Activated B cell treated with CpG ODN at 0.5 μM for 24 hours (primary cell): Measurements from ENCODE around the gene RTN4RL2. TPM values are rescaled to one million over a fixed set of nuclear protein-coding genes. Genes with fewer than 3 reads are reported as not detected.

ENCODE experiments used
- ATAC-seq: fragments of 200-7000 bp; cut with Tn5 transposase; one replicate; pipeline ENCODE4 v1.10.0; 2021; ENCODE audit warnings: low read depth, mild to moderate bottlenecking, moderate library complexity
- CTCF ChIA-PET: fragments of 350-600 bp; sonication (Branson Sonifier 250); formaldehyde crosslinking; loops from one replicate; lab custom pipeline; 2021; ENCODE audit warnings: antibody characterized with exemption; lab: Charles Lee
- POLR2A ChIA-PET: fragments of 350-600 bp; sonication (Branson Sonifier 250); formaldehyde crosslinking; loops from one replicate; lab custom pipeline; 2021; ENCODE audit warnings: antibody characterized with exemption; lab: Charles Lee
- DNase-seq: peaks from one replicate; pipeline ENCODE4 v3.0.0; 2022
- H3K27ac Mint-ChIP-seq: one replicate; pipeline ENCODE4 v1.8.0; 2020; ENCODE audit warnings: mixed read lengths
- H3K27me3 Mint-ChIP-seq: one replicate; pipeline ENCODE4 v1.8.0; 2021; ENCODE audit warnings: mixed read lengths
- H3K36me3 Mint-ChIP-seq: one replicate; pipeline ENCODE4 v1.8.0; 2021; ENCODE audit warnings: low read depth, mixed read lengths
- H3K4me1 Mint-ChIP-seq: one replicate; pipeline ENCODE4 v1.8.0; 2021; ENCODE audit warnings: mixed read lengths
- H3K4me3 Mint-ChIP-seq: one replicate; pipeline ENCODE4 v1.8.0; 2020; ENCODE audit warnings: mild to moderate bottlenecking, mixed read lengths
- H3K9me3 Mint-ChIP-seq: one replicate; pipeline ENCODE4 v1.8.0; 2020; ENCODE audit warnings: mixed read lengths
- intact Hi-C: fragments of 100-400 bp; cut with micrococcal nuclease; formaldehyde crosslinking; loops from one replicate; pipeline ENCODE4 v1.15.1; 2024
- total RNA-seq: library from RNA; stranded (reverse); gene quantifications from 2 replicates; pipeline ENCODE4 v1.2.3, GENCODE V29; 2022
- TF ChIP-seq, protein P1 (sequence below): fragments of 200-600 bp; IDR thresholded peaks from one replicate; pipeline ENCODE4 v1.8.0; 2022; ENCODE audit warnings: antibody characterized with exemption, mild to moderate bottlenecking

Gene RTN4RL2
- total RNA-seq, 1 donor from 2014 or later = 0.13 TPM

DNA sequence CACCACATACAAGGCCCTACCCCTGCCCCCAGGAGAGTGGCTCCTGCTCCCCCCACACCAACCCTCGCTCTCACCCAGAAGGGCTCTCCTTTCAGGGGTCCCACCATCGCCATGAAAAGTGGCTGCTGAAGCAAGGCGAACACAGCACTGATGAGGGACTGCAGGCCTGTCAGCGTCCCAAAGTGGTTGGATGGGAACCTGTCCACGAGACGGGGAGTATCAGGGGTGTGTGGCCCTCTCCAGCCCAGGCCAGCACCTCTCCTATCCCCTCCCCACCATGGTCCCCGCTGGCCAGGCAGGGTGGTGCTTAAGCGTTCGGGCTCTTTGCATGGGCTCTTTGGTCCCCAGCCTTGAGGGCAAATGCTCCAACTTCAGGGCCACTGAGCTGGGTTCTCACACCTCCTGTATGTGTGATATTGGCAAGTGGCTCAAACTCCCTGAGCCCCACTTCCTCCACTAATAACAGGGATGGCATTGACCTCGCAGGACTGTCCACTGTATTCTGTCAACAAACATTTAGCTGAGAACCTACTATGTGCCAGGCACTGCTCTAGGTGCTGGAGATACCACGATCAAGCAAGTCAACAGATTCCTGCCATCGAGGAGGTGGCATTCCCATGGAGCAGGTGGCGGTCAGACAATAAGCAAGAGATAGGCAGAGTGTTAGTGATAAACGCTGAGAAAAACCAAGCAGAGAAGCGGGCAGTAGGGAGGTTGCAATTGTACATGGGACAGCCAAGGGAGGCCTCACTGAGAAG is 26.9 kb downstream of the RTN4RL2 start:
- no peak for ATAC-seq
- no peak for DNase-seq
- H3K36me3 Mint-ChIP-seq = peaks cover 7% of the 10 kb centered on the region
- H3K27ac Mint-ChIP-seq = no peak overlapping the region
- no peak overlapping the region for H3K4me3 Mint-ChIP-seq
- TF ChIP-seq, protein P1, sequence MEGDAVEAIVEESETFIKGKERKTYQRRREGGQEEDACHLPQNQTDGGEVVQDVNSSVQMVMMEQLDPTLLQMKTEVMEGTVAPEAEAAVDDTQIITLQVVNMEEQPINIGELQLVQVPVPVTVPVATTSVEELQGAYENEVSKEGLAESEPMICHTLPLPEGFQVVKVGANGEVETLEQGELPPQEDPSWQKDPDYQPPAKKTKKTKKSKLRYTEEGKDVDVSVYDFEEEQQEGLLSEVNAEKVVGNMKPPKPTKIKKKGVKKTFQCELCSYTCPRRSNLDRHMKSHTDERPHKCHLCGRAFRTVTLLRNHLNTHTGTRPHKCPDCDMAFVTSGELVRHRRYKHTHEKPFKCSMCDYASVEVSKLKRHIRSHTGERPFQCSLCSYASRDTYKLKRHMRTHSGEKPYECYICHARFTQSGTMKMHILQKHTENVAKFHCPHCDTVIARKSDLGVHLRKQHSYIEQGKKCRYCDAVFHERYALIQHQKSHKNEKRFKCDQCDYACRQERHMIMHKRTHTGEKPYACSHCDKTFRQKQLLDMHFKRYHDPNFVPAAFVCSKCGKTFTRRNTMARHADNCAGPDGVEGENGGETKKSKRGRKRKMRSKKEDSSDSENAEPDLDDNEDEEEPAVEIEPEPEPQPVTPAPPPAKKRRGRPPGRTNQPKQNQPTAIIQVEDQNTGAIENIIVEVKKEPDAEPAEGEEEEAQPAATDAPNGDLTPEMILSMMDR = no peak
- H3K27me3 Mint-ChIP-seq = no peaks in the 10 kb centered on the region
- ChIA-PET POLR2A (interaction anchor here (1.1 kb wide), 1 partner anchor 157 kb away, joined by 4 read pairs; no protein-coding TSS in a partner anchor), CTCF (interaction anchor here (10.4 kb wide), 1 partner anchor 40 kb away, joined by 198 read pairs; the partner anchor contains the start of gene TIMM10)
- intact Hi-C loops = no loop called here
- H3K4me1 Mint-ChIP-seq = peaks cover 29% of the 10 kb centered on the region
- no peaks in the 10 kb centered on the region for H3K9me3 Mint-ChIP-seq

DNA sequence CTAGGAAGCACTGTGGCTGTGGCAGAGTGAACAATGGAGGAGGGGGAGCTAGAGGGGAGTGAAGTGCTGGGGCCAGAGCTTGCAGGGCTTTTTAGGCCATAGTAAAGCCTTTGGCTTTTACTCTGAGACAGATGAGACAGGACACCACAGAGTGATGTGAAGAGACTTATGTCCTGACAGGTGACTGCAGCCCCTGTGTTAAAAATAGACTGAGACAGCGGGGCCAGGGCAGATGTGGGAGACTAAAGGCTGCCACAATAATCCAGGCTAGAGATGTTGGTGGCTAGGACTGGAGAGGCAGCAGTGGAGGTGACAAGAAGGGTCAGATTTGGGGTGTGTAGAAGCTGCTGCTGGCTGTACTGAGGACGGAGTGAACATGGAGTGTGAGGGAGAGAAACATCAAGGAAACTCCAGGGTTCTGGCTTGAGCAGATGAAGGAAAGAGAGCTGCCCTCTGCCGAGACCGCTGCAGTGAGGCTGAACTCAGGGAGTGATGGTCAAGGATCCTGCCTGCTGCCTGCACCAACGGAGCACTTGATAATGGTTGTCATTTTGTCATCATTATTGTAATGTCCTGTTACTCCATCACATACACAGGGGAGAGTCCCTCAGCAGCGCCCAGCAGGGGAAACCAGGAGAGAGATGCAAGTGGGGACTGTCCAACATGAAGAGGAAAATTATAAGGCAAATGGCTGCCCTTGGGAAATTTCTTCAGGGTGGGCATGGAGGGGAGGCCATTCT is 27.8 kb downstream of the RTN4RL2 start:
- Mint-ChIP-seq H3K9me3 (no peaks in the 10 kb centered on the region), H3K4me1 (peaks cover 25% of the 10 kb centered on the region), H3K27me3 (no peaks in the 10 kb centered on the region), H3K27ac (no peak overlapping the region), H3K36me3 (peaks cover 7% of the 10 kb centered on the region), H3K4me3 (no peak overlapping the region)
- ChIA-PET CTCF (interaction anchor here (10.4 kb wide), 1 partner anchor 40 kb away, joined by 198 read pairs; the partner anchor contains the start of gene TIMM10), POLR2A (no interaction called here)
- no peak for DNase-seq
- no peak for ATAC-seq
- intact Hi-C loops = no loop called here
- TF ChIP-seq, protein P1 = no peak

DNA sequence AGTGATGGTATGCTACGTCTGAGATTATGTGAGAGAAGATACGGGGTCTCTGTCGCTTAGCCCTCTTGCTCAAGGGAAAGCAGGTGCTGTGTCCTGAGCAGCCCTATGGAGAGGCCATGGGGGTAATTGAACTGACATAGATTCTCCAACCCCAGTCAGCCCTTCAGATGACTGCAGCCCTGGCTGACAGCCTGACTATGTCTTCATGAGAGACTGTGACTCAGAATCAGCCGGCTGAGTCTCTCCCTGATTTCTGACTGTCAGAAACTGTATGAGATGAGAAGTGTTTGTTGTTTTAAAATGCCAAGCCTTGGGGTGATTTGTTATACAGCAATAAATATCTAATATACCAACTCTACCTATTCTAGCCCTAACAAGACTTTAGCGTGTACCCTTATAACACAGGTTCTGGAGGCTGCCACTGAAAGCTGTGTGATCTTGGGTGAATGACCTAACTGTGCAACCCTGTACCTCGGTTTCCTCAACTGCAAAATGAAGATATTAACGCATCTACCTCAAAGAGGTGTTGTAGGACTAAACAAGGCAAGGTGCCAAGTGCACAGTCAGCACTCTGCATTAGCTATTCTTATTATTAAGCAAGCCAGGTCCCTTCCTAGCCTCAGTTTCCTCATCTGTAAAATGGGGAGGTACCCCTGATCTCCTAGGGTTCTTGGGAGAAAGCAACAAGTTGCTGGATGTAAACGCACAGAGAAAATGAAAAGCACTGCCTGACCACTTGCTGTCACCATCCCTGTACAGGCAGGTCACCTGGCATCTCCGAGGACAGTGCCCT is 30.3 kb downstream of the RTN4RL2 start:
- Mint-ChIP-seq H3K27me3 (no peaks in the 10 kb centered on the region), H3K9me3 (no peaks in the 10 kb centered on the region), H3K36me3 (peaks cover 4% of the 10 kb centered on the region), H3K27ac (no peak overlapping the region), H3K4me3 (no peak overlapping the region), H3K4me1 (peaks cover 9% of the 10 kb centered on the region)
- POLR2A ChIA-PET = interaction anchor here (4.0 kb wide), 1 partner anchor 24 kb away, joined by 18 read pairs; the partner anchor contains the start of gene SLC43A1
- intact Hi-C loops = loop anchor here (5.0 kb wide), 1 partner anchor 1667 kb away; no protein-coding TSS in a partner anchor
- CTCF ChIA-PET = interaction anchor here (1.6 to 10.4 kb wide), 3 partner anchors 30 to 37 kb away, joined by 4 to 198 read pairs (median 35); partner anchors contain the start of gene TIMM10
- ATAC-seq (no peak), DNase-seq (no peak)
- TF ChIP-seq, protein P1 = no peak

DNA sequence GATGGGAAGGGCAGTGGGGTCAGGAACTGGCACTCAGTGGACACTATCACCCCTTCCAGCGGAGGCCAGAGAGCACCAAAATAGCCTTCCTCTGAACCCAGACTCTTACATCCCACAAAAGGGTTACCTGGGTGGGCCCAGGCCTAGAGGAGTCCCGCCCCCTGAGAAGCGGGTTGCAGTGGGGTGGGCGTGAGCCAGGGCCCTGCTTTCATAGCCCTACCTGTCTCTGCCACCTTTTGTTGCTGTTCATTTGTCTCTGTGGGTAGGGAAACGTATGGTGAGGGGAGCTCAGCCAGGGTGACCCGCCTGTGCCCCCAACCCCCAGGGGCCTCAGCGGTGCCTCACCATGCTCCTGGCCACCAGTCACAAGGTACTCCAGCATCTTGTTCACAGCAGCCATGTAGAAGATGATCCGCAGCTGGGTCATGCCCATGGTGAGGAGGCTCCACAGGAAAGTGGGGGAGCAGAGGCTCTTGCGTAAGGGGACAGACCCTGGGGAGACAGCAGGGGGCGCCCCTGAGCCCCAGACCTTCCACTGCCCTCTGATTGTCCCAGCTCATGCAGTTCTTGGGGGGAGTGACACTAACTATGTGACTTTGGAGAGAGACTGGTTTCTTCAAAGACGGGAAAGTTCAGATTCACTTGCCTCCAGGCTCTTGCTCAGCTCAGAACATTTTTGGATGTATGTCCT is 31.2 kb downstream of the RTN4RL2 start:
- TF ChIP-seq, protein P1 = no peak
- ChIA-PET POLR2A (interaction anchor here (4.0 kb wide), 1 partner anchor 23 kb away, joined by 18 read pairs; the partner anchor contains the start of gene SLC43A1), CTCF (interaction anchor here (0.6 to 10.4 kb wide), 5 partner anchors 29 to 153 kb away, joined by 3 to 198 read pairs (median 4); partner anchors contain the start of gene TIMM10)
- intact Hi-C loops = loop anchor here (5.0 kb wide), 1 partner anchor 1666 kb away; no protein-coding TSS in a partner anchor
- Mint-ChIP-seq H3K27ac (no peak overlapping the region), H3K4me3 (no peak overlapping the region), H3K27me3 (no peaks in the 10 kb centered on the region), H3K36me3 (peaks cover 4% of the 10 kb centered on the region), H3K4me1 (peaks cover 7% of the 10 kb centered on the region), H3K9me3 (no peaks in the 10 kb centered on the region)
- no peak for DNase-seq
- no peak for ATAC-seq
